Astrocyte (in vitro differentiated cells and primary cell): ENCODE measurements around the gene PARL.

Experiments
- CTCF ChIP-seq: IDR thresholded peaks from 2 replicates; pipeline ENCODE4 v1.5.1; 2011; ENCODE audit warnings: low read depth, mild to moderate bottlenecking, inconsistent platforms, low read length, moderate library complexity; ENCODE audit not compliant: insufficient read depth
- EZH2 ChIP-seq: IDR thresholded peaks from 2 replicates; pipeline ENCODE4 v1.6.1; 2012; ENCODE audit warnings: mild to moderate bottlenecking, low read length, inconsistent platforms; ENCODE audit not compliant: insufficient read depth

- no peak for TF ChIP-seq EZH2
- no peak for TF ChIP-seq CTCF
Measured at GRCh38 chr3:183828538-183828870, 56.2 kb downstream of the PARL start.
